Gastrocnemius medialis (tissue), 4 donors: Measurements from ENCODE around the gene MZT2B.
"Not testable (repeated sequence)": the region's sequence is repeated elsewhere in the genome, so short reads cannot be mapped to it uniquely, and the experiment has no call there.

Experiments
- CTCF ChIP-seq, 5 experiments: fragments of 450-650 bp in 3 of 5; fragments of 200-600 bp in 2 of 5; sonication (generic) in 2 of 5; IDR thresholded peaks in 4 of 5; conservative IDR thresholded peaks in 1 of 5; 1 replicate in 4 of 5; 2 replicates in 1 of 5; pipeline ENCODE4 v1.5.1; 2016 to 2019; ENCODE audit warnings: antibody characterized with exemption in 5 of 5, mild to moderate bottlenecking in 3 of 5, moderate library complexity in 3 of 5
- POLR2A ChIP-seq, 2 donors: fragments of 450-650 bp; IDR thresholded peaks; one replicate each; pipeline ENCODE4 v1.6.1; 2017; ENCODE audit warnings: antibody characterized with exemption in 2 of 2, mild to moderate bottlenecking in 2 of 2, moderate library complexity in 2 of 2

- TF ChIP-seq CTCF (IDR thresholded peaks at IDR 0.05 in 4 of 5, conservative IDR thresholded peaks at IDR 0.05 in 1 of 5); POLR2A (IDR thresholded peaks at IDR 0.05): not testable (repeated sequence)
These were observed 37.1 kb upstream of the MZT2B start, which contains the start of gene CCDC74B for GRCh38 chr2:130145006-130145414.
